Stimulated activated CD8-positive, alpha-beta memory T cell treated with anti-CD3 and anti-CD28 coated beads, Interleukin-4, amount 100 ng/mL, for 48 hours (primary cell): Measurements from ENCODE around the gene RAB3C.

Experiments
- DNase-seq: peaks from one replicate; pipeline ENCODE4 v3.0.0-alpha.2; 2020

RAB3C gene

GRCh38 chr5:58606064-58606463 is 23.2 kb downstream of the RAB3C start:
- no peak for DNase-seq

GRCh38 chr5:58615972-58616371 is 33.1 kb downstream of the RAB3C start:
- no peak for DNase-seq

- no peak for DNase-seq
Observed at GRCh38 chr5:58617241-58617640, 34.4 kb downstream of the RAB3C start.

- DNase-seq: no peak
Observed at GRCh38 chr5:58620336-58620735, 37.5 kb downstream of the RAB3C start.

DNA sequence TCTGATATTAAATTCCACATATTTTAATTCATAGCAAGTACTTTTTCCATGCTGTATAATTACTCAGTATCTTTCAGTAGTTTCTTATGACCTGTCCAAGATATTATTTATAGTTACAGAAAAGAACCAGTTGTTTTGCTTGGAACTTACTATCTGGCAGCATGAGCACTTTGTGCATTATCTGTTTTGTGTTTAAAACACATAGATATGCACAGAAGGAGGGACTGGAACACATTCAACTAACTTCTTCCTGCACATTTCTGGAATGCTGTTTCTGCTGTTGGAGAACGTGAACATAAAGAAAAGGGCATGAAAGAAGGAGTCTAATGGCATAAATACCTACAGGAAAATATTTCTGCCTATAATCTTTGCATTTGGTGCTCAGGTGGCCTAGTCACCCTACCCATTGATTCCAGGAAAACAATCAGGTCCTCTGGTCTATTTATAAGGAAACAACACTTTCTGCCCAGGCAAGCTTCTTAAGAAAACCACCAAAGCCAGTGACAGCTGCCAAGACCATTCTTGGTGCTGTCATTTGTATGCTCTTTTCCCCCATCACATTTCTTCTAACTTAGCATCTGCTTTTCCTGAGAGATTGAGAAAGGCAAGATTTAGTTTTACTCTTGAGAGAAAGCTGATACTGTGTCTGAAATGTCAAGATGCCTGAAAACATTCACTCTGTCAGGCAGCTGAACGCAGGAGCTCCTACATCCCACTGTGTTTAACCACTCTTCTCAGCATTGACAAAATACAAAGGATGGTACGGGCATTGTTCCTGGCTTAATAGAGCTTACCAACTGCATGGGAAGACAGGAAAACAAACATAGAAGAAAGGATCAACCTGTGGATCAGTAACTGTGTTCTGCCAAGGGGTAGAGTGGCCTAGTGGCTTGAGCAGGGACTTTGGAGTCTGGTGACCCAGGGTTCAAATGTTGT is 40.3 kb downstream of the RAB3C start:
- DNase-seq: no peak

- no peak for DNase-seq
Observed at GRCh38 chr5:58628626-58629025, 45.8 kb downstream of the RAB3C start.

DNA sequence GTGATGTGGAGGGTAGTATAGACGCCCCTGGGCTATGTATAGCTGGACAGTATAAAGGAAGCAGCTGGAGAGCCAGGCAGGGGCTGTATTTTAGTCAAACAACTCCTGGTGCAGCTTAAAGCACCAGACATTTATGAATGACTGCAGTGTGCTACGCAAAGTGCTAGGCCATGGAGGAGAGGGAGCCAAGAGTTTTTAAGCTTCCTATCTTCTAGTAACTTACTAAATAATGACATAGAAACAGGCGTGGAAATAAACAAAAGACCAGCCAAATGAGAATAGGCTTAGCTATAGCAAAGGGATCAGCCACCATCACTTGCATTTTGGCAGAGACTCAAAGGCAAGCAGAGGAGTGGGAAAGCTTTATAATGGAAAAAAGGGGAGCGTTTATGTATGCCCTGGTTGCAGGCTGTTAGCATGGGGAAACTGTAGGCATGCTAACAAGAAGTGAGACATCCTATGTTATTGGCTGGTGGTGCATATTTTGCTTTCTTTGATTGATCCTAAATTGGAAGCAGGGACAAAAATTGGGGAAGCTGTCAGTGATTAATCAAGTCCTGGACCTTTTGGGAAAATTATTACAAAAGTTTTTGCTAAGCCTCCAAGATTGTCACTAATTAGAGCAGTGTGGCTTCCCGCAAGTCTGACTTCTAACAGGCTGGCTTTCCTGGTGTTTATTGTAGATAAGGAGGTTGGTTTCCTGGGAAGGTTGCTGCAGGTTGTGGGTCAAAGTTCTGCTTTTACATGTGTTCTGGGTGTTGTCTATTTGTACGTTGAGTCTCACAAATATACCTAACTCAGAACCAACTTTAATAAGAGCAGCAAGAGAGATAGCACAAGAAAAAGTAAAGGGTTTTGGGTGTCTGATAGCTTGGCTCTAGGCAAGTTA is 46.6 kb downstream of the RAB3C start:
- DNase-seq: no peak

- DNase-seq: no peak
Observed at GRCh38 chr5:58631895-58632294, 49.0 kb downstream of the RAB3C start.

DNA sequence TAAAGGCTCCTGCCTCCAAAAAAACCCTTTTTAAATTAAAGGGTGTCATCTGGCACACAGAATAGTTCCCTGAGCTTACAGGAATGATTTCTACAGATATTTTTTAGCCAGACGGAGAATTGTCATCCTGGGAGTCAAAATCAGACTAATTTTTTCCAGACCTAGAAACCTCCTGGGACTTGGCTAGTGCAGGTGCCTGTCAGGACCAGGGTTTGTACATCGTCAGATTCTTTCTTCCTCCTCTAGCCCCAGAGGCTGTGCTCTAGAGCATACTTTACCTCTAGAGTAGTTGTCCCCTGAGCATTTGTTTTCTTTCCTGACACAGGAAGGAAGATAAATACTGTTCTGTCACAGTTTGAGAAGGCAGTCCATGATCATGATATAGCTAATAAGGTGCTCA is 52.5 kb downstream of the RAB3C start:
- DNase-seq: no peak

DNA sequence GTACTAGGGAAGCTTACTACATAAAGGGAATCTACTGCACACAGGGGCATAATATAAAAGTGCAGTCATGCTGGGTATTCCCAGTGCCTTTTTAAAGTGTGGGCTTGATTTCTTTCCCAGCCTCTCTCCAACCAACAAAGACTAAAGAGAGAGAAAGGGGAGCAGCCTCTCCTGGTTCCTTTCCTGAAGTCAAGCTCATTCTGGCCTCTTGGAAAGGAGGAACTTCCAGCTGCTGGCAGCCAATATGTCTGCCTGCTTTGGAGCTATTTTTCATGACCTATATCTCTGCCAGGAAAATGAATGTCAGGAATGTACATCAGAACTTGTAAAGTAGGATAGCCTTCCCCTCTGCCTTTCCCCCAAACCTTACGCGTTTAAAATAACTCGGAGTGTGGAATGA is 57.1 kb downstream of the RAB3C start:
- DNase-seq: no peak

DNA sequence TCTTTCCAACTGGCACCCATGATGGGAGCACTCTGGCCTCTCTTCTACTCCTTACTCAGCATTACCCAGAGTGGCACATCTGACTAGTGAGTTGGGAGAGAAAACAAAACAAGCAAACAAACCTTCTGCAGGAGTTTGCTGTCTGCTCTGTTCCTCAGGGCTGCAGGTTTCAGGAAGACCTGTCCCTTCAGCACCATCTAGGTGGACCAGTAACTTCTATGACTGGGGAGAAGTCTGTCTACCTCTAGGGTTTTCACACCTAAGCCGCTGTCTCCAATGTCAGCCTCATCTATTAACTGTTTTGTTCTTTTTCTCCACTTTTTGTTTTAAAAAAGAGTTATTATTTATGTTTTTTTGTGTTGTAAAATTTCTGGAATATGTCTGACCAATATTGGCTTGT is 58.7 kb downstream of the RAB3C start:
- DNase-seq: no peak

DNA sequence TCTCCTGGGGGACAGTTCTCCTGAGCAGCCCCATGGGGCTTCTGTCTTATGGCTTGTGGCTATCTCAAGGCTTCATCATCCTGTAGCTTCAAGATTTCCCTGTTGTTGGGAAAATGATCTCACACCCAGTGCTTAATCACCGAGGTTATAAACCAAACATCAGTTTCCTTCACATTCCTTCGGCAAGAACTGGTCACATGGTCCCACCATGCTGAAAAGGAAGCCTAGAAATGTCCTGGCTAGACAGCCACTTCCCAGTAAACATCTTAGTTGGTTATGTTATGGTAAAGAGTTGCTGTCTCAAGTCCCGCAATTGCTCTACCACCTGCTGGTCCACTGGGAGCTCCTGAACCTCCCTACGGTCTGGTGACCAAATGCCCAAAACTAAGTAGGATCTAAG is 66.0 kb downstream of the RAB3C start:
- no peak for DNase-seq

DNA sequence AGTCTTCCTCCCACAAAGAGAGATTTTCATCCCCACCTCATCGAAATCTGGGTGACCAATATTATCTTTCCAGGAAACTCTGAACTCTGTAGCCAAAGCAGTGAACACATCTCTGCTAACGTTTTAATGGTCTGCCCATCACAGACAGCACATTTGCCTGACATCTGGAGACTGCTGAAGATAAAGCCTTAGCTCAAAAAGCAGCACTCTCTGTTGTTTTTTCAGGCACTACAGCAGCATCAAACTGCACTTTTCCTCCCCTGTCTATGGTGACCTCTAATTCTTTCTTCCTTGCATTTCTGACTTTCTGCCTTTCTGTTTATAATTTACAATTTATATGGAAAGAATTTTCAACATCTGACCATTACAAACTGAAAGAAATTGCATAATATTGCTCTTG is 66.8 kb downstream of the RAB3C start:
- DNase-seq: no peak

DNA sequence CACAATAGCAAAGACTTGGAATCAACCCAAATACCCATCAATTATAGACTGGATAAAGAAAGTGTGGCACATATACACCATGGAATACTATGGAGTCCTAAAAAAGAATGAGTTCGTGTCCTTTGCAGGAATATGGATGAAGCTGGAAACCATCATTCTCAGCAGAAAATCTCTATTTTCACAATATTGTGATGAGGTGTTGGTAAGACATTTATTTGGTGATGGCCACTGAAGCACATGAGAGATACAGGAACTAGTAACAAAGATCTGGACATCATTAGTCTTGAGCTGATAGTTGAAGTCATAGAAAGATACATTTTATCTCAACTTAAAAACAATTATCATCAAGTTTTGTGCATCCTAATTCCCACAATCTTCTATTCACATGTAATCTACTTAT is 70.6 kb downstream of the RAB3C start:
- no peak for DNase-seq

DNA sequence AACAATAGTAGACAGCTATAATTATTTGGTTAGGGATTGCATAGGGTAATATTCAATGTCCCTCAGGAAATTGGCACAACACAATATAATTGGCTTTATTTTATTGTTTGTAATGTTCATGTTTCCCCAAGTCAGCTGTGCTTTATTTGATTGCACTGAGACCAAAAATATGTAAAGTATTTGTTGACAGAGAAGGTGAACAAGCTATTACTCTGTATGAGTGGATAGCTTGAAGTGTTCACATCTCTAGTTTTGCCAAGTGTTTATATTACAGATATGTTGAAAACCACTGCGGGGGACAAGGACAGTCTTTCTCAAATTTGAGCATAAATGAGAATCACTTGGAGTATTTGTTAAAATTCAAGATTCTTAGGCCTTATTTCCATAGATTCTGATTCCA is 83.3 kb downstream of the RAB3C start:
- DNase-seq: no peak

- no peak for DNase-seq
Observed at GRCh38 chr5:58666598-58667581, 84.0 kb downstream of the RAB3C start.

DNA sequence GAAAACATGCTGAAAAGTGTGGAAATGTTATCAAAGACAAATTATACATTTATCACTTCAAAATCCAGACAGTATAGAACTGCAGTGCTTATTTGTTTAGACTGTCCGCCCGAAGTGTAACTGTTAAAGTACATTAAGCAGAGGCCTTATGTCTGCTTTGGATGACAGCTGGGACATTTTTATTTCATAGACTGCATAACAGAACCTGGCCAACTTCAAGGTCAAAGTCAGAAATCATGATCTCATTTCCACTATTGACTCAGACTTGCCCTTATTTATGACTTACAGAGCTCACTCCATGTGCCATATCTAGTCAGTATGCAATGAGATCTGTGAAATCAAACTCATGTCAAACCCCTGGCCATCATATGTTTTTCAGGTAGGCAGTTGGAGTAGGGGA is 87.7 kb downstream of the RAB3C start:
- DNase-seq: no peak

DNA sequence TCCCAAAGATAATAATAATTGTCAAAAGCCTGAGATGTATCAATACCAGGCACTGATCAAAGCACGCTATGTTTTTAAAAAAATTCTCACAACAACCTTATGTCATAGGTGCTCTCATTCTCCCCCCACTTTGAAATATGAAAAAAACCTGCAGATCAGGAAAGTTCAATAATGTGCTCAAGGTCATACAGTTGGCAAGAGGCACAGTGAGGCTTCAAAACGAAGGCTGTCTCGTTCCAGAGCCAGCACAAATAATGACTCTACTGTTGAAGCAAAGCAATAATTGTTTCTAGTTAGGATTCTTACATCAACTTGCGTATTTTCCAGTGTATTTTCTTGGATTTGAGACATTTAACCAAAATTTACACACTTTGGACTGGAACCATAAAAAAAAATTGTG is 88.3 kb downstream of the RAB3C start:
- no peak for DNase-seq

DNA sequence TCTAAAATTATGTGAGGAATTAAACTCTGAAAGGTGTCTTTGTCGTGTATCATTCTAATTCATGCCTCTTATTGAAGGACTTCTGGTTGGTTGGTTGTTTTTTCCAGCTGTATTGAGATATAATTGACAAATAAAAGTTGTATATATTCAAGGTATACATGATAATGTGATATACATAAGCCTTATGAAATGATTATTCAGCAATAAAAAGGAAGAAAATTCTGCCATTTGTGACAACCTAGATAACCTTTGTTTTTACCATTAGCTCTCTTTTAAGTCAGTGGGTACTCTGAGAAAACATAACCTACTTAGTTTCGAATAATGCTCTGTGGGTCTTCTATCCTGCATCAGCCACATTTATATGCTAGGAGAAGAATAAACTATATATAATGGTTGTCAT is 89.6 kb downstream of the RAB3C start:
- DNase-seq: no peak

DNA sequence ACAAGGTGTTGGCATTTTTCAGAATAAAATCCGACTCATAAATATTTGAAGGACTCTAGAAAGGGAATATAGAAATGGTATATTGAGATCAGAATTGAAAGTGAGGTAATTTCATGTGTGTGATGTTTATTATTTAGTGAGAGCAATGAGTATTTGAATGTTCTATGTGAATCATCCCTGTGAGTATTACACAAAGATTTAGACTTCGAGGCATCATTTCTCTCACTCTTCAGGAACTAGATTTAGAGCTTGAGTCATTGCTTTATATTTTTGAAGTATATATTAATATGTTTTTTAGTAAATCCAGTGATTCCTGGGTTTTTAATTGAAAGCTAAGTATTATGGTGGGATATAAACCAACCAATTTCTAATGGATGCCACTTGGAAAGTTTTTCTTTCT is 91.2 kb downstream of the RAB3C start:
- DNase-seq: no peak

DNA sequence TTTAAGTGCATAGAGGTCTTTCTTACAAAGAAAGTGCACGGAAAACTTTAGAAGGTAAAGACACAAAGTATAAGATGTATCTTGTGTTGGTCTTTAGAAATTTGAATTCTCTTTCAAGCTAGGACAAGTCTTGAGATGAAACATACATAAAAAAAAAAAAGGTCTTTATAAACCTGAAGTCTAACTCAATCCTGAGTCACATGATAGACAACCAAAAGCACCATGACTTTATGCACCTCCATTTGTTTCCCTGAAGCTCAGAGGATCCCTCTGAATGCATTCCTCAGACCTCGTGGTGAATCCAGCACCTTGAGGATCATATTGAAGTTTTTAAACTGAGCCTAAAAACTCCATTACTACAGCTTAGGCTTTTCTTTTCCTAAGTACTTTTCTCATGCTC is 91.8 kb downstream of the RAB3C start:
- no peak for DNase-seq

DNA sequence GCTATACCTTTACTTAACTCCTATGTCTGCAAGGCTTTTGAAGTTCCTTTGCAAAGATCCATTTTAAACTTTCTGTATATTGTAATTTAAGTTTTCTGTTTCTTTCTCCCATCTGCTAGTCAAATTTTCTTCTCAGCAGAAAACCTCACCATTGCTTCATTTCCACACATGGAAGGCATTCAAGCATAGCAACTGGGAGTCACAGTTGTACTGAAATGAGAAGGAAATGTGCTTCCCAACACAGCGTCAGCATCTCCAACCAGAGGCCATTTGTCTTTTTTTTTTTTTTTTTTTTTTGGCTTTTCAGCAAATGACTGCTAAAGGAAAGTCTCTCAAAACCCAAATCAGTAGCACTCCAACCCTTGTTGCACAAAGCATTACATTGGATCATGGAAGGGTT is 92.5 kb downstream of the RAB3C start:
- DNase-seq: no peak

DNA sequence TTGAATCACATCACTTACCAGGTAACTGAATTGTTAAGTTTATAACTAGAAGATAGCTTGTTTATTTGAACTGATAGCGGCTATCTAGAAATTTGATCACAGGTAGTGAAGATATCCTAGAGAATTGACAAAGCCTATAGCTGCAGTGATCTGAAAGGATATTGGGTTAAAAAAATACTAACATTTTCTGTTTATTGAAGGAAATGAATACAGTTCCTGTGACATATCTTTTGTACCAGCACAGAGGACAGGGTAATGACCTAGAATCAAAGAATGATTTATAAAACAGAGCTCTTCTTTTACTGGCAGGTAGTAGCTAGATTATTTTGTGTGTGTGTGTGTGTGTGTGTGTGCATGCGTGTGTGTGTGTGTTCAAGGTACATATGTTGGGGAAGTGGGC is 94.8 kb downstream of the RAB3C start:
- DNase-seq: no peak
